NCI-H526 treated with DMSO at 0.1 percent for 48 hours (cell line): Measurements from ENCODE around the gene PCSK6.

ENCODE experiments used
- DNase-seq: peaks from one replicate; lab custom pipeline; 2025; lab: John Stamatoyannopoulos, UW

Gene PCSK6

GRCh38 chr15:101398247-101398646 lies 91.3 kb downstream of the PCSK6 start:
- DNase-seq: no peak

- no peak for DNase-seq
Measured at GRCh38 chr15:101397521-101398003, 91.9 kb downstream of the PCSK6 start.

GRCh38 chr15:101396484-101397261 lies 92.8 kb downstream of the PCSK6 start:
- no peak for DNase-seq

- no peak for DNase-seq
Measured at GRCh38 chr15:101394654-101395053, 94.9 kb downstream of the PCSK6 start.

GRCh38 chr15:101394056-101394630 lies 95.4 kb downstream of the PCSK6 start:
- DNase-seq: no peak

- no peak for DNase-seq
Measured at GRCh38 chr15:101393172-101393571, 96.3 kb downstream of the PCSK6 start.

GRCh38 chr15:101391981-101392640 lies 97.4 kb downstream of the PCSK6 start:
- no peak for DNase-seq

GRCh38 chr15:101391431-101391830 lies 98.1 kb downstream of the PCSK6 start:
- no peak for DNase-seq

GRCh38 chr15:101390462-101390861 lies 99.0 kb downstream of the PCSK6 start:
- DNase-seq: no peak

- DNase-seq: no peak
Measured at GRCh38 chr15:101390060-101390459, 99.4 kb downstream of the PCSK6 start.

GRCh38 chr15:101389362-101389761 lies 100.1 kb downstream of the PCSK6 start:
- DNase-seq: no peak

- no peak for DNase-seq
Measured at GRCh38 chr15:101388046-101388445, 101.5 kb downstream of the PCSK6 start.

GRCh38 chr15:101387574-101387973 lies 101.9 kb downstream of the PCSK6 start:
- no peak for DNase-seq

GRCh38 chr15:101386967-101387366 lies 102.5 kb downstream of the PCSK6 start:
- DNase-seq: no peak

- DNase-seq: no peak
Measured at GRCh38 chr15:101386006-101386405, 103.5 kb downstream of the PCSK6 start.

- no peak for DNase-seq
Measured at GRCh38 chr15:101384276-101384675, 105.2 kb downstream of the PCSK6 start.

- no peak for DNase-seq
Measured at GRCh38 chr15:101382544-101382943, 107.0 kb downstream of the PCSK6 start.

- DNase-seq: no peak
Measured at GRCh38 chr15:101381671-101382212, 107.8 kb downstream of the PCSK6 start.

GRCh38 chr15:101380146-101380545 lies 109.4 kb downstream of the PCSK6 start:
- DNase-seq: no peak

GRCh38 chr15:101379647-101380046 lies 109.9 kb downstream of the PCSK6 start:
- DNase-seq: no peak

- no peak for DNase-seq
Measured at GRCh38 chr15:101378879-101379278, 110.6 kb downstream of the PCSK6 start.

- DNase-seq: no peak
Measured at GRCh38 chr15:101378171-101378755, 111.2 kb downstream of the PCSK6 start.
